ENCODE results near the gene AHI1. TPM values are rescaled to one million over a fixed set of nuclear protein-coding genes. Genes with fewer than 3 reads are reported as not detected.

The AHI1 gene
- total RNA-seq, 1 experiment from 2014 or later: 22.8 TPM

- Histone ChIP-seq H3K4me1 (ENCODE audit: insufficient read depth, low read length, poor library complexity, severe bottlenecking) (no peaks in the 10 kb centered on the region), H3K27ac (ENCODE audit: low read depth, low read length, poor library complexity, severe bottlenecking) (no peak overlapping the region), H3K36me3 (ENCODE audit: insufficient read depth, low read length, poor library complexity, severe bottlenecking) (no peaks in the 10 kb centered on the region), H3K4me3 (ENCODE audit: low read depth, low read length, poor library complexity, severe bottlenecking) (no peak overlapping the region), H3K27me3 (replicated peaks; ENCODE audit: insufficient read depth, low read depth, low read length, poor library complexity) (no peaks in the 10 kb centered on the region), H3K9me3 (ENCODE audit: low read depth, low read length, poor library complexity, severe bottlenecking) (no peaks in the 10 kb centered on the region)
- no TSS peak for BruUV-seq (replicated peaks)
- no peak for TF ChIP-seq EZH2 (IDR thresholded peaks at IDR 0.05; ENCODE audit: borderline replicate concordance, low read depth, low read length, poor library complexity, severe bottlenecking)
- TF ChIP-seq CTCF (conservative IDR thresholded peaks at IDR 0.05; ENCODE audit: low read depth, low read length): no peak
- DNase-seq (ENCODE audit: low spot score): no peak
- intact Hi-C loops (cut with micrococcal nuclease; ENCODE audit: unreplicated experiment): no loop called here
- ChIA-PET CTCF (no interaction called here), POLR2A (ENCODE audit: low non-redundant PET) (no interaction called here)
Measured at GRCh38 chr6:135305684-135306083, 191.9 kb downstream of the AHI1 start.

GRCh38 chr6:135304883-135305282 is 192.7 kb downstream of the AHI1 start:
- Histone ChIP-seq H3K4me1 (ENCODE audit: insufficient read depth, low read length, poor library complexity, severe bottlenecking) (no peaks in the 10 kb centered on the region), H3K27me3 (replicated peaks; ENCODE audit: insufficient read depth, low read depth, low read length, poor library complexity) (no peaks in the 10 kb centered on the region), H3K9me3 (ENCODE audit: low read depth, low read length, poor library complexity, severe bottlenecking) (no peaks in the 10 kb centered on the region), H3K36me3 (ENCODE audit: insufficient read depth, low read length, poor library complexity, severe bottlenecking) (no peaks in the 10 kb centered on the region), H3K4me3 (ENCODE audit: low read depth, low read length, poor library complexity, severe bottlenecking) (no peak overlapping the region), H3K27ac (ENCODE audit: low read depth, low read length, poor library complexity, severe bottlenecking) (no peak overlapping the region)
- DNase-seq (ENCODE audit: low spot score): no peak
- TF ChIP-seq EZH2 (IDR thresholded peaks at IDR 0.05; ENCODE audit: borderline replicate concordance, low read depth, low read length, poor library complexity, severe bottlenecking) (no peak), CTCF (conservative IDR thresholded peaks at IDR 0.05; ENCODE audit: low read depth, low read length) (no peak)
- BruUV-seq (replicated peaks): no TSS peak
- ChIA-PET CTCF (no interaction called here), POLR2A (ENCODE audit: low non-redundant PET) (no interaction called here)
- intact Hi-C loops (cut with micrococcal nuclease; ENCODE audit: unreplicated experiment): no loop called here

- Histone ChIP-seq H3K27ac (ENCODE audit: low read depth, low read length, poor library complexity, severe bottlenecking) (no peak overlapping the region), H3K27me3 (replicated peaks; ENCODE audit: insufficient read depth, low read depth, low read length, poor library complexity) (no peaks in the 10 kb centered on the region), H3K4me3 (ENCODE audit: low read depth, low read length, poor library complexity, severe bottlenecking) (no peak overlapping the region), H3K36me3 (ENCODE audit: insufficient read depth, low read length, poor library complexity, severe bottlenecking) (no peaks in the 10 kb centered on the region), H3K9me3 (ENCODE audit: low read depth, low read length, poor library complexity, severe bottlenecking) (no peaks in the 10 kb centered on the region), H3K4me1 (ENCODE audit: insufficient read depth, low read length, poor library complexity, severe bottlenecking) (no peaks in the 10 kb centered on the region)
- TF ChIP-seq CTCF (conservative IDR thresholded peaks at IDR 0.05; ENCODE audit: low read depth, low read length): no peak
- TF ChIP-seq EZH2 (IDR thresholded peaks at IDR 0.05; ENCODE audit: borderline replicate concordance, low read depth, low read length, poor library complexity, severe bottlenecking): no peak
- no peak for DNase-seq (ENCODE audit: low spot score)
- ChIA-PET POLR2A (ENCODE audit: low non-redundant PET) (no interaction called here), CTCF (no interaction called here)
- BruUV-seq (replicated peaks): no TSS peak
- intact Hi-C loops (cut with micrococcal nuclease; ENCODE audit: unreplicated experiment): no loop called here
Measured at GRCh38 chr6:135301304-135301703, 196.2 kb downstream of the AHI1 start.
